HepG2 (cell line): ENCODE results near the gene TEX35. TPM values are rescaled to one million over a fixed set of nuclear protein-coding genes. Genes with fewer than 3 reads are reported as not detected.

Experiments
- DRAP1 ChIP-seq: IDR thresholded peaks from 2 replicates; pipeline ENCODE4 v1.6.1; 2016; ENCODE audit warnings: missing genetic modification reagents, missing compliant biosample characterization
- JARID2 ChIP-seq: sonication (generic); formaldehyde crosslinking; IDR thresholded peaks from 2 replicates; pipeline ENCODE4 v1.8.1; 2023; ENCODE audit warnings: missing genetic modification reagents, inconsistent platforms; ENCODE audit not compliant: insufficient replicate concordance
- KDM2A ChIP-seq: sonication (generic); formaldehyde crosslinking; IDR thresholded peaks from 2 replicates; pipeline ENCODE4 v1.4.0; 2020; ENCODE audit warnings: low read depth, missing genetic modification reagents, borderline replicate concordance
- MYNN ChIP-seq: sonication (generic); formaldehyde crosslinking; IDR thresholded peaks from 2 replicates; pipeline ENCODE4 v1.4.0; 2020; ENCODE audit warnings: mild to moderate bottlenecking, low read depth, missing genetic modification reagents
- SALL2 ChIP-seq: sonication (generic); formaldehyde crosslinking; IDR thresholded peaks from 2 replicates; pipeline ENCODE4 v1.8.1; 2023; ENCODE audit warnings: mild to moderate bottlenecking, missing genetic modification reagents, inconsistent platforms
- SNAI1 ChIP-seq: sonication (generic); formaldehyde crosslinking; IDR thresholded peaks from 2 replicates; pipeline ENCODE4 v1.5.0; 2020; ENCODE audit warnings: mild to moderate bottlenecking, missing genetic modification reagents, borderline replicate concordance
- THAP9 ChIP-seq: sonication (generic); formaldehyde crosslinking; IDR thresholded peaks from 2 replicates; pipeline ENCODE4; 2020; ENCODE audit warnings: missing genetic modification reagents, mild to moderate bottlenecking, borderline replicate concordance
- U2AF1 ChIP-seq: fragments of 200-400 bp; formaldehyde crosslinking; optimal IDR thresholded peaks from 2 replicates; pipeline ENCODE3; 2017; ENCODE audit warnings: mild to moderate bottlenecking, low read depth, low read length
- ZBTB14 ChIP-seq: sonication (generic); formaldehyde crosslinking; IDR thresholded peaks from 2 replicates; pipeline ENCODE4 v1.4.0; 2020; ENCODE audit warnings: missing genetic modification reagents
- ZGPAT ChIP-seq: IDR thresholded peaks from 2 replicates; pipeline ENCODE4 v1.6.1; 2016; ENCODE audit warnings: mild to moderate bottlenecking
- ZNF101 ChIP-seq: sonication (generic); formaldehyde crosslinking; IDR thresholded peaks from 2 replicates; pipeline ENCODE4 v1.4.0; 2020; ENCODE audit warnings: mild to moderate bottlenecking, low read depth, missing genetic modification reagents, borderline replicate concordance
- ZNF264 ChIP-seq: sonication (generic); formaldehyde crosslinking; IDR thresholded peaks from 2 replicates; pipeline ENCODE4 v1.4.0; 2020; ENCODE audit warnings: missing genetic modification reagents
- ZNF691 ChIP-seq: sonication (generic); formaldehyde crosslinking; IDR thresholded peaks from 2 replicates; pipeline ENCODE4 v1.4.0; 2020; ENCODE audit warnings: missing genetic modification reagents, low read depth, mild to moderate bottlenecking, borderline replicate concordance
- polyA plus RNA-seq, 8 experiments: library from polyadenylated mRNA; depleted of rRNA in 3 of 8; stranded (reverse) in 7 of 8; unstranded in 1 of 8; fragments of >200 nt; fragmentation: Illumina TruSeq in 4 of 8; extraction: Trizol in 4 of 8; gene quantifications; 2 replicates each; pipeline versions ENCODE4 v1.2.1 to v1.2.3, GENCODE V29; 2011 to 2016; ENCODE audit warnings: low read depth in 4 of 8, missing spikeins in 1 of 8, mixed read lengths in 1 of 8; ENCODE audit not compliant: insufficient read depth in 1 of 8
- total RNA-seq, 5 experiments: library from RNA; depleted of rRNA; stranded (reverse); fragments of >200 nt; fragmentation: Illumina TruSeq; extraction: Trizol; gene quantifications; 2 replicates each; pipeline ENCODE4 v1.2.3, GENCODE V29; 2016; ENCODE audit warnings: low read depth in 1 of 5
- TF ChIP-seq, protein P1 (sequence below): sonication (generic); formaldehyde crosslinking; conservative IDR thresholded peaks from 2 replicates; pipeline ENCODE4 v1.4.0; 2020; ENCODE audit warnings: mild to moderate bottlenecking, missing genetic modification reagents, moderate library complexity
- TF ChIP-seq, protein P2 (sequence below): sonication (generic); formaldehyde crosslinking; IDR thresholded peaks from 2 replicates; pipeline ENCODE4 v1.9.0; 2021; ENCODE audit warnings: missing genetic modification reagents, mild to moderate bottlenecking, borderline replicate concordance

The TEX35 gene
- total and polyA plus RNA-seq, 2 of the 13 experiments (the other 11 are each of a cell fraction or from before 2014, with no cell fraction given), result not detected

GRCh38 chr1:178536844-178537371 is 24.0 kb downstream of the TEX35 start (continued):
- TF ChIP-seq, protein P1, sequence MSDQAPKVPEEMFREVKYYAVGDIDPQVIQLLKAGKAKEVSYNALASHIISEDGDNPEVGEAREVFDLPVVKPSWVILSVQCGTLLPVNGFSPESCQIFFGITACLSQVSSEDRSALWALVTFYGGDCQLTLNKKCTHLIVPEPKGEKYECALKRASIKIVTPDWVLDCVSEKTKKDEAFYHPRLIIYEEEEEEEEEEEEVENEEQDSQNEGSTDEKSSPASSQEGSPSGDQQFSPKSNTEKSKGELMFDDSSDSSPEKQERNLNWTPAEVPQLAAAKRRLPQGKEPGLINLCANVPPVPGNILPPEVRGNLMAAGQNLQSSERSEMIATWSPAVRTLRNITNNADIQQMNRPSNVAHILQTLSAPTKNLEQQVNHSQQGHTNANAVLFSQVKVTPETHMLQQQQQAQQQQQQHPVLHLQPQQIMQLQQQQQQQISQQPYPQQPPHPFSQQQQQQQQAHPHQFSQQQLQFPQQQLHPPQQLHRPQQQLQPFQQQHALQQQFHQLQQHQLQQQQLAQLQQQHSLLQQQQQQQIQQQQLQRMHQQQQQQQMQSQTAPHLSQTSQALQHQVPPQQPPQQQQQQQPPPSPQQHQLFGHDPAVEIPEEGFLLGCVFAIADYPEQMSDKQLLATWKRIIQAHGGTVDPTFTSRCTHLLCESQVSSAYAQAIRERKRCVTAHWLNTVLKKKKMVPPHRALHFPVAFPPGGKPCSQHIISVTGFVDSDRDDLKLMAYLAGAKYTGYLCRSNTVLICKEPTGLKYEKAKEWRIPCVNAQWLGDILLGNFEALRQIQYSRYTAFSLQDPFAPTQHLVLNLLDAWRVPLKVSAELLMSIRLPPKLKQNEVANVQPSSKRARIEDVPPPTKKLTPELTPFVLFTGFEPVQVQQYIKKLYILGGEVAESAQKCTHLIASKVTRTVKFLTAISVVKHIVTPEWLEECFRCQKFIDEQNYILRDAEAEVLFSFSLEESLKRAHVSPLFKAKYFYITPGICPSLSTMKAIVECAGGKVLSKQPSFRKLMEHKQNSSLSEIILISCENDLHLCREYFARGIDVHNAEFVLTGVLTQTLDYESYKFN (CRISPR knock-in tag), result peak; percentile 29; the same call in 1 of the 2 replicates
- TF ChIP-seq MYNN (CRISPR knock-in tag) (no peak), ZNF264 (CRISPR knock-in tag) (no peak), SNAI1 (CRISPR knock-in tag) (no peak), ZGPAT (no peak), JARID2 (CRISPR knock-in tag) (no peak), THAP9 (CRISPR knock-in tag) (no peak), ZNF101 (no peak), ZBTB14 (CRISPR knock-in tag) (no peak), U2AF1 (no peak), DRAP1 (no peak), KDM2A (no peak), ZNF691 (CRISPR knock-in tag) (no peak), SALL2 (CRISPR knock-in tag) (no peak)
- TF ChIP-seq, protein P2, sequence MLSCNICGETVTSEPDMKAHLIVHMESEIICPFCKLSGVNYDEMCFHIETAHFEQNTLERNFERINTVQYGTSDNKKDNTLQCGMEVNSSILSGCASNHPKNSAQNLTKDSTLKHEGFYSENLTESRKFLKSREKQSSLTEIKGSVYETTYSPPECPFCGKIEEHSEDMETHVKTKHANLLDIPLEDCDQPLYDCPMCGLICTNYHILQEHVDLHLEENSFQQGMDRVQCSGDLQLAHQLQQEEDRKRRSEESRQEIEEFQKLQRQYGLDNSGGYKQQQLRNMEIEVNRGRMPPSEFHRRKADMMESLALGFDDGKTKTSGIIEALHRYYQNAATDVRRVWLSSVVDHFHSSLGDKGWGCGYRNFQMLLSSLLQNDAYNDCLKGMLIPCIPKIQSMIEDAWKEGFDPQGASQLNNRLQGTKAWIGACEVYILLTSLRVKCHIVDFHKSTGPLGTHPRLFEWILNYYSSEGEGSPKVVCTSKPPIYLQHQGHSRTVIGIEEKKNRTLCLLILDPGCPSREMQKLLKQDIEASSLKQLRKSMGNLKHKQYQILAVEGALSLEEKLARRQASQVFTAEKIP, result no peak
